ENCODE data around the gene RAD51B.

RAD51B gene

DNA sequence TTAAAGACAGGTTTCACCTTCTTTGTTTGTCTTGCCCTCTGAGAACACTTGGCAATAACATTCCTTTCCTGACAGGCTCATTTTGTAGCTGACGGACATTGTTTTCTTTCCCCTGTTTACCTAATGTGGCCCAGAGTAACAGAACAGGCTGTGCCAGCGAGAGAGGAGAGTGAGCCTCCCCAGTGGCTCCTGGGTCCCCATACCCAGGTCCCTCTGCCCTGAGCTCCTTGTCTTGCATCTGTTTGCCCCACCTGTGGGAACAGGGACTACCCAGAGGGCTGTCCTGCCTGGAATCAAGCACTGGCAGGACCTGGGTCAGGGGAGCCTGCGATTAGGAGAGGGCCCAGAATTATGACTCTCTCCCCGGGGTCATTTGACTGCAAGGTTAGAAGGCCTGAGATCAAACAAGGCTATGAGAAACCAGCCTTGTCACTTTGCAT lies 750.4 kb downstream of the RAD51B start:
- Mint-ChIP-seq H3K36me3 (no peaks in the 10 kb centered on the region), H3K4me1 (peaks cover 13% of the 10 kb centered on the region), H3K27me3 (no peaks in the 10 kb centered on the region), H3K27ac (no peak overlapping the region), H3K4me3 (no peak overlapping the region), H3K9me3 (no peaks in the 10 kb centered on the region)

DNA sequence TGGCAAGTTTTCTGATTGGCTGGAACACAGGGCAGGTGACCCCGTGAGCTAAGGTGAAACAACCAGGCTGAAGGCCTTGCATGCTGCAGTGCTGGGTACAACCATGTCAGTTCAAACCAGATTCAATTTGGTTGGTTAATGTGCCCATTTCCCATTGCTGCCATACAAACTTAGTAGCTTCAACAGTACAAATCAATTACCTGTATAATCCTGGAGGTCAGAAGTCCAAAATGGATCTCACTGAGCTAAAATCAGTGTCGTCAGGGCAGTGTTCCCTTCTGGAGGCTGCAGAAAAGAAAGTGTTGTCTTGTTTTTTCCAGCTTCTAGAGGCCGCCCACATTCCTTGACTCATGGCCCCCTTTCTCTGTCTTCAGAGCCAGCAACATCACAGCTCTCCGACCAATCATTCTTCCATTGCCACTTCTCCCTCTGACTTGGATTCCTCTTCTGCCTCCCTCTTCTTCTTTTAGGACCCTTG lies 751.6 kb downstream of the RAD51B start:
- H3K27ac Mint-ChIP-seq, result no peak overlapping the region

DNA sequence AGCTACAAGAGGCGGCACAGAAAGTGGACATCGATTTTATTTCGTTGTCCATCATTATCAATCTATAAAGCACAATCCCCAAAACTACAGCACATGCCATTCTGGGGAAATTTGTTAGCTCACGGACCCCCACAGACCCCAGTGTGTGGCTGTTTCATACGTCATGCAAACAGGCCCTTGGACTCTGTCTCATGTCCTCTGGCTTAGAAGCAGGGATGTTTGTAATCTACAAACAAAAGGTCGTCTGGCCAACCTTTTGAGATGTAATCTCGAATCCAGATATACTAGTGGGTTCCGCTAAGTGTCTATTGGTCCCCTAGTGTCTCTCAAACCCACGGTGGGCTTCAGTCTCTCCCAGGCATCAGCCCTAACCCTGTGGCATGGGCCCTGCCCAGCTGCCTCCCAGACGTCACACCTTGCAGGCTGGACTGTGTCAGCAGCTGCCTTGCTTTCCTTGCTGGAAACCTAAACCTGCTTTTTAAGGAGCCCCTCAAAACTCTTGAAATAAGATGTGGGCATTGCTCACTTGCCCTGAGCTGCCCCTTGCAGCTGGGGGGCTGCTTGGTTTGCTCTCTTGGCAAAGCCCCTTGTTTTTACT lies 752.4 kb downstream of the RAD51B start:
- no peaks in the 10 kb centered on the region for H3K36me3 Mint-ChIP-seq
- H3K27me3 Mint-ChIP-seq, result no peaks in the 10 kb centered on the region
- no peaks in the 10 kb centered on the region for H3K4me1 Mint-ChIP-seq
- H3K4me3 Mint-ChIP-seq, result no peak overlapping the region
- H3K27ac Mint-ChIP-seq, result no peak overlapping the region
- H3K9me3 Mint-ChIP-seq, result no peaks in the 10 kb centered on the region

More for the DNA sequence above, 751.6 kb downstream of the RAD51B start:
- Mint-ChIP-seq H3K4me3 (no peak overlapping the region), H3K36me3 (no peaks in the 10 kb centered on the region), H3K9me3 (no peaks in the 10 kb centered on the region), H3K27me3 (no peaks in the 10 kb centered on the region), H3K4me1 (peaks cover 1% of the 10 kb centered on the region)

DNA sequence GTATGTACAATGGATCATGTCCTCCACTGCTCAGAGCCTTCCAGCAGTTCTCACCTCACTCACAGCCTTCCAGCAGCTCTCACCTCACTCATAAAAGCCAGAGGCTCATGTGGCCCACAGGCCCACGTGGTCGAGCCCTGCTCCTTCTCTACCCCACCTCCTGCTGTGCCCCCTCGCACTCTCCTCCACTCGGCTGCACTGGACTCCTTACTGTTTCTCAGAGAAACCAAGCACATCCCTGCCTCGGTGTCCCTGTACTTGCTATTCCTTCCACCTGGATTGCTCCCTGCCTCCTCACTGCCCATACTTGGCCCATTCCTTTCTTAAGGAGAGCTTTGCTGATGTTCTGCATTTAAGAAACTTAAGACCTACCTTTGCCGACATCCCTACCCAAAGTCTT lies 753.5 kb downstream of the RAD51B start:
- H3K27ac Mint-ChIP-seq, result no peak overlapping the region
- H3K4me1 Mint-ChIP-seq, result no peaks in the 10 kb centered on the region

DNA sequence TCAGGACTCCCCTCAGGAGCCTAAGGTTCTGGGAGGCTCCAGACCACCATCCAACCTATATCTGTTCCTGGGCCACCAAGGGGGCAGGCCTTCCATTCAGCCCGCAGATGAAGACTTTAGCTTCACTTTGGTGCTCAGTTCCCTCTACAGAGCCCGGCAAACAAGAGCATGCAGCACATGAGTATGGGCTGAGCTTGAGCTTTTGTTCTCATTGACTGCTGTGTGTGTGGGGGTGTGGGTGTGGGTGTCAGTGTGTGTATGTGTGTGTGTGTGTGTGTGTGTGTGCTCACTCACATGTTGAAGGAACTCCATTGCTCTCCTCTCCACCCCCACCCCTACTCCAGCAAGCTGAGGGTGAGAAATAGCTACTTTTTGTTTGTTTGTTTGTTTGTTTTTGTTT lies 754.1 kb downstream of the RAD51B start:
- Mint-ChIP-seq H3K27ac (no peak overlapping the region), H3K4me1 (no peaks in the 10 kb centered on the region), H3K36me3 (no peaks in the 10 kb centered on the region), H3K9me3 (no peaks in the 10 kb centered on the region), H3K4me3 (no peak overlapping the region), H3K27me3 (no peaks in the 10 kb centered on the region)

More for the DNA sequence above, 753.5 kb downstream of the RAD51B start:
- Mint-ChIP-seq H3K36me3 (no peaks in the 10 kb centered on the region), H3K27me3 (no peaks in the 10 kb centered on the region), H3K9me3 (no peaks in the 10 kb centered on the region), H3K4me3 (no peak overlapping the region)

DNA sequence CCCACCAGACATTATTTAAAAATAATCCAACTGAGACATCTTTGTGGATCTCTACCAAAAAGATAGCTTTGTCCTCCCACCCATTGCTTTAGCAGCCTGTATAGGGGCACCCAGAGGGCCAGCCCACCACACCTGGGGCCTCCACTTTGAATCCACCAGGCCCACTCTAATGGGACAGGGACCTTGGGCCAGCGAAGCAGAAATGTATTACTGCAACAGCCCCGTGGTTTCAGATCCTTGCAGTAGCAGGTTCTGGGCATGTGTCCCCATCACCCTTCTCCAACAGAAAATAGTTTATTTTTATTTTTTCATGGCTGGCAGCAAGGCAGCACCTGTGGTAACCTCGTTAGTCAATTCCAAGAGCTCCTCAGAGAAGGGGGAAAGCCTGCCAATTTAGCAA lies 754.9 kb downstream of the RAD51B start:
- Mint-ChIP-seq H3K4me1 (no peaks in the 10 kb centered on the region), H3K27me3 (no peaks in the 10 kb centered on the region), H3K4me3 (no peak overlapping the region), H3K9me3 (no peaks in the 10 kb centered on the region), H3K27ac (no peak overlapping the region), H3K36me3 (no peaks in the 10 kb centered on the region)

DNA sequence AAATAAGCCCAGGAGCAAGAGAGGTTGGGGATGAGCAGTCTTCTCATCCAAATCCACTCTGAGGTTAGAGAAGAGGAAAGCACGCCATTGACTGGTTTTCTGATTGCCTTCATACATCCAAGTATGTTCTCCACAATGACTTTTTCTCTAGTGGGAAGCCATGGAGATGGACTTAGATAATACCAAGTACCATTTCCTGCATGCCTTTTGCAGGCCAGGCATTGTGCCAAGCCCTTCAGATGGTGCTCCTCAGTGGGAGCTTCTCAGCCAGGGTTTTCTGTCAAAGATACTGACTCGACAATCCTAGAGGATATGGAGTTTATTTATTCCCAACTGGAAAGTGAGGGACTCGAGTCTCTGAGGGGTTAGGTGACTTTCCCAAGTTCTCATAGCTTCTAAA lies 755.3 kb downstream of the RAD51B start:
- H3K27me3 Mint-ChIP-seq, result no peaks in the 10 kb centered on the region
- H3K4me1 Mint-ChIP-seq, result no peaks in the 10 kb centered on the region

DNA sequence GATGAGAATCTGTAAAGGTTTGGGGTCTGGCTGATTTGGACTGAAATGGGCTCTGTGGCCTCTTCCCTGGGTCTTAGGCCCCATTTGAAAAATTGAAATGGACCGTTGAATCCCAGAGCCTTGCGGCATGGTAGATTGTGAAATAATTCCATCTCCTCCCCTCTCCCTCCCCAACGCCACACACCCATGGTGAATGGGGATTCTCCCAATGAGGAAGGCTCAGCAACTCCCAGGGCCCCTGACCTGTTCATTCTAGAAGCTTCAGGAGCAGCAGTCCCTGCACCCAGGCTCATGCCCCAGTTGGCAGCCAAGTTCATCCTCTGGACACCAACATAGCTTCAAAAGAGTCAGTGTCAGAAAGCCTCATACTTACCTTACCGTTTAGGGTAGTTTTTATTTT lies 755.8 kb downstream of the RAD51B start:
- H3K4me1 Mint-ChIP-seq, result no peaks in the 10 kb centered on the region

More for the DNA sequence above, 755.3 kb downstream of the RAD51B start:
- no peaks in the 10 kb centered on the region for H3K36me3 Mint-ChIP-seq
- H3K4me3 Mint-ChIP-seq, result no peak overlapping the region
- no peak overlapping the region for H3K27ac Mint-ChIP-seq
- no peaks in the 10 kb centered on the region for H3K9me3 Mint-ChIP-seq

DNA sequence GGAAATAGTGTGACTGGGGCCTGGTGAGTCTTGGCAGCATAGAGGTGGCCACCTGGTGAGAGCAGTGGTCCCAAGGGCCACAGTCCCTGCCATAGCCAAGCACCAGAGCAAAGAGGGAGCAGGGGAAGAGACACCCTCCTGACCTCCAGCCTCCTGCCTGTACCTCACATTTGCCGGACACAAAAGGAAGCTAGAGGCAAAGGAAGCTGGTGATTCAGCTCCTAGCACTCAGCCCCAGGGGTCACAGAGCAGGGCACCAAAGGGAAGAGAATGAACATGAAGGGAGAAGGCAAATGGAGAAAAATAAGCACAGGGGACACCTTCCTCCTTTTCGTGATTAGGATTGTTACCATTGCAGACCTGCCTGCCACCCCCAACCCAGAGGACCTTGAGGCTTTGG lies 756.5 kb downstream of the RAD51B start:
- H3K4me3 Mint-ChIP-seq, result no peak overlapping the region
- no peaks in the 10 kb centered on the region for H3K27me3 Mint-ChIP-seq
- no peaks in the 10 kb centered on the region for H3K9me3 Mint-ChIP-seq
- no peaks in the 10 kb centered on the region for H3K4me1 Mint-ChIP-seq
- no peaks in the 10 kb centered on the region for H3K36me3 Mint-ChIP-seq
- H3K27ac Mint-ChIP-seq, result no peak overlapping the region

More for the DNA sequence above, 755.8 kb downstream of the RAD51B start:
- no peaks in the 10 kb centered on the region for H3K36me3 Mint-ChIP-seq
- H3K4me3 Mint-ChIP-seq, result no peak overlapping the region
- no peak overlapping the region for H3K27ac Mint-ChIP-seq
- H3K27me3 Mint-ChIP-seq, result no peaks in the 10 kb centered on the region
- H3K9me3 Mint-ChIP-seq, result no peaks in the 10 kb centered on the region

DNA sequence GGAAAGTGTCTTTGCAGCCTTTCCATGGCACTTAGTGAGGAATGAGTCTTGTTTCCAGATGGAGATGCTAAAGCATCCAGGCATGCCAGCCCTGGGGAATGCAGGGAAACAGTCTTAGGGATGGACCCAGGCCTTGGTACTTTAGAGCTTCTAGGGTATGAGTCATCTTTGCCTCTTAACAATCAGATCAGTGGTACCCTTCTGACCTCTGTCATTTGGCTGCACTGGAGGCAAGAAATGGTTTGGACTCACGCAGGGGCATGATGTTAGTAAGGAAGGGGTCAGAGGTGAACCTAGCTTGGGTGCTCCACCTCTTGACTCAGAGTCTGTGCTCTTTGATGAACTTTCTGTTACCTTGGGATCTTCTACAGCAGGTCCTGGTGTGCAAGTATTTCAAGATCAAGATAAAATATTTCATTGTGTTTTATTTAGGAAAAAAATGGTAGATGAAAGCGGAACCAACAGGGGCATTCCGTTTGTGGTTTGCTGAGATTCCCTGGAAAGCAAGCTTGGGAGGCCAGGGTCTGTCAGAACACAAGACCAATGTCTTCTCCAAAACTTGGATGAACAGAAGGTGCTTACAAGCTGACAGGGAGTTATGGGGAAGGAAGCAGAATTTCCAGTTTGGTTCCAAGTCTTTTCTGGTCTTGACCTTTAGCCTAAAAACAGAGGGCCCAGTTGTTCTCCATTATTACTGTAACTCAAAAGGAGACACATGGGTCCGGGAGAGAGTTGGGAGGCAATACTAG lies 757.1 kb downstream of the RAD51B start:
- H3K27me3 Mint-ChIP-seq, result no peaks in the 10 kb centered on the region
- no peaks in the 10 kb centered on the region for H3K9me3 Mint-ChIP-seq
- H3K27ac Mint-ChIP-seq, result no peak overlapping the region
- H3K36me3 Mint-ChIP-seq, result no peaks in the 10 kb centered on the region
- H3K4me1 Mint-ChIP-seq, result no peaks in the 10 kb centered on the region
- H3K4me3 Mint-ChIP-seq, result no peak overlapping the region

DNA sequence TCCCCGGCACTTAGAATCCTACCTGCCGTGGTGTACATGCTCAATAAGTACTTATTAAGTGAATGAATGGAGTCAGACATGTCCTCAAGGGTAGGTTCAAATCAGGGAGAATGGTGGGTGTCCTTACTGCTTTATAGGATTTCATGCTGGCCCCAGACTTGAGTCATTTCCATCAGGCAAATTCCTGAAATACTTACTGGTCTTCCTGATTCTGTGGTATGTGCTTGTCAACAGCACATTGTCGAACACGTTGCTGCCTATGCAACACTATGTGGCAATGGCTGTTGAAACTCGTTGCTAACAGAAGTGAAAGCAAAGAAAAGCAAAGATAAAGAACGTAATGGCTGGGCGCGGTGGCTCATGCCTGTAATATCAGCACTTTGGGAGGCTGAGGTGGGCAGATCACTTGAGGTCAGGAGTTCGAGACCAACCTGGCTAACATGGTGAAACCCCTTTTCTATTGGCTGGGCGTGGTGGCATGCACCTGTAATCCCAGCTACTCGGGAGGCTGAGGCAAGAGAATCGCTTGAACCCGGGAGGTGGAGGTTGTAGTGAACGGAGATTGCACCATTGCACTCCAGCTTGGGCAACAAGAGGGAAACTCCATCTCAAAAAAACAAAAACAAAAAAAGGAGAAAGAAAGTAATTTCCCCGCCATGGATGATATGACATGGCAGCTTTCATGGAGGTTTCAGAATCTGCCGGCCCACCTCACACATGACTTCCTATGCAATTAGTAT lies 758.4 kb downstream of the RAD51B start:
- Mint-ChIP-seq H3K9me3 (no peaks in the 10 kb centered on the region), H3K4me3 (no peak overlapping the region), H3K27ac (no peak overlapping the region), H3K4me1 (no peaks in the 10 kb centered on the region), H3K36me3 (no peaks in the 10 kb centered on the region), H3K27me3 (no peaks in the 10 kb centered on the region)

DNA sequence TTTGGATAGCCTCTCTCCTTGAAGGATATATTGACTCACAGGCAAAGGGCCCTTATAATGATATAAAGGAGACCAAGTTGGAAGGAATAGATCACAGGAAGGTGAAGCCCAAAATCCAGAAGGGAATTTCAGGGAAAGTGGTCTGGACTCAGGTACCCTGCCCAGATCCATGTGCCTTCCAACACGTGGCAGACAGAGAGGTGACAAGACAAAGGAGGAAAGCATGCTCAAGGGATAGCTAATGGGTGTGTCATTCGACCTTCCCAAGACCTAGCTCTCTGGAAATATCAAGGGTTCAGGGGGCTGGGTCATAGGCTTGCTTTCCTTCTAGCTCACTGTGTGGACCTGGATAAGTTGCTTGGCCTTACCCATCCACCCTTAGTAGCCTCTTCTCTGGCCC lies 759.0 kb downstream of the RAD51B start:
- Mint-ChIP-seq H3K4me3 (no peak overlapping the region), H3K4me1 (no peaks in the 10 kb centered on the region), H3K9me3 (no peaks in the 10 kb centered on the region), H3K27ac (no peak overlapping the region), H3K36me3 (no peaks in the 10 kb centered on the region), H3K27me3 (no peaks in the 10 kb centered on the region)

DNA sequence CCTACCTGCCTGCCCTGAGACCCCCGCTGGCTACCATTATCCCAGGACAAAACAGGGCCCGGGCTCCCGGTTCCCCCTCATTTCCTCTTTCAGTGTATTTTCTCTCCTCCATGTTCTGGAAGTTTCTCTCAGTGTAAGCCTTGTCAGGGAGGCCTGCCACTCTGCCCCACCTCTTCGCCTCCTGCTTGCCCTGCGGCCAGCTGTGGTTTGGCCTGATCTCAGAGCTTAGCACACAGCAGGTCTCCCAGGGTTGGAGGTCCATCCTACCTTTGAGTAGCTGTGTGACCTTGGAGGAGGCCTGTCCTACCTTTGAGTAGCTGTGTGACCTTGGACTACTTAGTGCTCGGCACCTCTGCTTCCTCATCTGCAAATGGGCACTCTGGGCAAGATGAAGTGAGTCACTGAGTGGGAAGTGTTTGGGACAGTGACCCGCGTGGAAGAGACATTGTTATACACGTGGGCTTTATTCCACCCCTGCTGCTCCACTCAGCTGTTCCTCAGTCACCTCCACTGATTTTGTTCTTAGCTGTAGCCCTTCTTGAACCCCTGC lies 760.6 kb downstream of the RAD51B start:
- Mint-ChIP-seq H3K4me3 (no peak overlapping the region), H3K36me3 (no peaks in the 10 kb centered on the region), H3K4me1 (no peaks in the 10 kb centered on the region), H3K27ac (no peak overlapping the region), H3K27me3 (no peaks in the 10 kb centered on the region), H3K9me3 (no peaks in the 10 kb centered on the region)

DNA sequence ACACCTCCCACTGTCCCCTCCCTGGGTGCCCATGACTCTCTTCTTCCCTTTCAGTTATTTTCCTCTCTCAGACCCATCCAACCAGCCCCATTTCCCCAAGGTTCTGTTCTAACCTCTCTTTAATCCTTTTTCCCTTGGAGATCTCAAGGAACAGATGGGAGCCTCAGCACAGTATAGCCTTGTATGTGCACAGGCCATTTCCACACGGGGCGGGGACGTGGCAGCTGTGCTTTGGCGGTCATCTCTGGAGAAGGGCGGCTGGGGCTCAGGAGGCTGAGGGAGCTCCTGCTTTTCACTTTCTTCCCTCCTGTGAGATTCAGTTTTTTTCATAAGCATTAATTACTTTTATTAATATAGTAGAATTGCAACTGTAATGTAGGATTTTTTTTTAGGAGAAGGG lies 761.1 kb downstream of the RAD51B start:
- Mint-ChIP-seq H3K27ac (no peak overlapping the region), H3K9me3 (no peaks in the 10 kb centered on the region), H3K4me3 (no peak overlapping the region), H3K27me3 (no peaks in the 10 kb centered on the region), H3K4me1 (no peaks in the 10 kb centered on the region), H3K36me3 (no peaks in the 10 kb centered on the region)

DNA sequence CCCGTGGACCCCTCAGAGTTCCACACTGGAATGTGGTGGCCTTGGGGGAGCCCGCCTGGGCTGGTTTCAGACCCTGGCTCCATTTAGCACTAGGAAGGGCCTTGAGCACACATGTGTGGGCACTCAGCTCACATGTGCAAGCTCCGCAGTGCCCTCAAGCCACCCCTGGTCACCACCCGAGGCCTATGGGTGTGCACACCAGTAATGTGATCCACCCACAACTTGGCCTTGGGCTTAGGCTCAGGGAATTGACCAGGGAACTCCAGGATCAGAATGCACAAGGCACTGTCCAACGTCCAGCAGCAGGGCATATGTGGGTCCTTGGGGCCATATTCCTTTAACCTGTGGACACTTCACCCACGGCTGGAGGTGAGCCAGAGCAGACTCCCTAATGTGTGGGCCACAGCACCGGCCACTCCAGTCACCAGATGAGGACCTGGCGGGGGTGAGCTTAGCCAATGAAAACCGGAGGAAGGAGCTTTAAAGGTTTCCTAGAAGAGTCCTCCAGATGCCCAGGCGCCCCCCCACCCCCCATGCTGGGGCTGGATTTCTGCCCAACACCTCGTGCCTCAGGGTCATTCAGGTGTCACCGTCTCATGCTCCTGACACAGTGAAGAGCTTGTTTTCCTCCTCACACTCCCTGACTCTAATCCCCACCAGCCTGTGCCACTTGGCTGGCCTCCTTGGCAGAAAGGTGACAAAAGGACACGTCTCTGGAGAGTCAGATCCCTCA lies 764.1 kb downstream of the RAD51B start:
- H3K36me3 Mint-ChIP-seq, result no peaks in the 10 kb centered on the region
- H3K9me3 Mint-ChIP-seq, result no peaks in the 10 kb centered on the region
- H3K4me3 Mint-ChIP-seq, result no peak overlapping the region
- no peaks in the 10 kb centered on the region for H3K27me3 Mint-ChIP-seq
- no peaks in the 10 kb centered on the region for H3K4me1 Mint-ChIP-seq
- no peak overlapping the region for H3K27ac Mint-ChIP-seq
